Measurements from ENCODE around the gene TTC29.
"Not testable (repeated sequence)": the region's sequence is repeated elsewhere in the genome, so short reads cannot be mapped to it uniquely, and the experiment has no call there.

DNA sequence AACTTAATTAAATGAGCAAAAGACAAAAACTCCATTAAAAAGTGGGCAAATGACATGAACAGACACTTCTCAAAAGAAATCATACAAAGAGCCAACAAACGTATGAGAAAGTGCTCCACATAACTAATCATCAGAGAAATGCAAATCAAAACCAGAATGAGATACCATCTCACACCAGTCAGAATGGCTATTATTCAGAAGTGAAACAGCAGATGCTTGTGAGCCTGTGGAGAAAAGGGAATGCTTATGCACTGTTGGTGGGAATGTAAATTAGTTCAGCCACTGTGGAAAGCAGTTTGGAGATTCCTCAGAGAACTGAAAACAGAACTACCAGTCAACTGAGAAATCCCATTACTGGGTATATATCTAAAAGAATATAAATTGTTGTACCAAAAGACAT lies 222.1 kb downstream of the TTC29 start:
- not testable (repeated sequence) for TF ChIP-seq ZNF785 (tag by site-specific recombination; IDR thresholded peaks at IDR 0.05); ZNF529 (tag by site-specific recombination; IDR thresholded peaks at IDR 0.05; ENCODE audit: insufficient replicate concordance); ZNF830 (tag by site-specific recombination; IDR thresholded peaks at IDR 0.05; ENCODE audit: low read depth); ZBTB20 (tag by site-specific recombination; IDR thresholded peaks at IDR 0.05); ZNF391 (tag by site-specific recombination; IDR thresholded peaks at IDR 0.05; ENCODE audit: borderline replicate concordance, low read depth); ZBTB21 (tag by site-specific recombination; IDR thresholded peaks at IDR 0.05)
- TF ChIP-seq, protein P1, sequence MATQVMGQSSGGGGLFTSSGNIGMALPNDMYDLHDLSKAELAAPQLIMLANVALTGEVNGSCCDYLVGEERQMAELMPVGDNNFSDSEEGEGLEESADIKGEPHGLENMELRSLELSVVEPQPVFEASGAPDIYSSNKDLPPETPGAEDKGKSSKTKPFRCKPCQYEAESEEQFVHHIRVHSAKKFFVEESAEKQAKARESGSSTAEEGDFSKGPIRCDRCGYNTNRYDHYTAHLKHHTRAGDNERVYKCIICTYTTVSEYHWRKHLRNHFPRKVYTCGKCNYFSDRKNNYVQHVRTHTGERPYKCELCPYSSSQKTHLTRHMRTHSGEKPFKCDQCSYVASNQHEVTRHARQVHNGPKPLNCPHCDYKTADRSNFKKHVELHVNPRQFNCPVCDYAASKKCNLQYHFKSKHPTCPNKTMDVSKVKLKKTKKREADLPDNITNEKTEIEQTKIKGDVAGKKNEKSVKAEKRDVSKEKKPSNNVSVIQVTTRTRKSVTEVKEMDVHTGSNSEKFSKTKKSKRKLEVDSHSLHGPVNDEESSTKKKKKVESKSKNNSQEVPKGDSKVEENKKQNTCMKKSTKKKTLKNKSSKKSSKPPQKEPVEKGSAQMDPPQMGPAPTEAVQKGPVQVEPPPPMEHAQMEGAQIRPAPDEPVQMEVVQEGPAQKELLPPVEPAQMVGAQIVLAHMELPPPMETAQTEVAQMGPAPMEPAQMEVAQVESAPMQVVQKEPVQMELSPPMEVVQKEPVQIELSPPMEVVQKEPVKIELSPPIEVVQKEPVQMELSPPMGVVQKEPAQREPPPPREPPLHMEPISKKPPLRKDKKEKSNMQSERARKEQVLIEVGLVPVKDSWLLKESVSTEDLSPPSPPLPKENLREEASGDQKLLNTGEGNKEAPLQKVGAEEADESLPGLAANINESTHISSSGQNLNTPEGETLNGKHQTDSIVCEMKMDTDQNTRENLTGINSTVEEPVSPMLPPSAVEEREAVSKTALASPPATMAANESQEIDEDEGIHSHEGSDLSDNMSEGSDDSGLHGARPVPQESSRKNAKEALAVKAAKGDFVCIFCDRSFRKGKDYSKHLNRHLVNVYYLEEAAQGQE (tag by site-specific recombination; IDR thresholded peaks at IDR 0.05), result not testable (repeated sequence)
- TF ChIP-seq, protein P2, sequence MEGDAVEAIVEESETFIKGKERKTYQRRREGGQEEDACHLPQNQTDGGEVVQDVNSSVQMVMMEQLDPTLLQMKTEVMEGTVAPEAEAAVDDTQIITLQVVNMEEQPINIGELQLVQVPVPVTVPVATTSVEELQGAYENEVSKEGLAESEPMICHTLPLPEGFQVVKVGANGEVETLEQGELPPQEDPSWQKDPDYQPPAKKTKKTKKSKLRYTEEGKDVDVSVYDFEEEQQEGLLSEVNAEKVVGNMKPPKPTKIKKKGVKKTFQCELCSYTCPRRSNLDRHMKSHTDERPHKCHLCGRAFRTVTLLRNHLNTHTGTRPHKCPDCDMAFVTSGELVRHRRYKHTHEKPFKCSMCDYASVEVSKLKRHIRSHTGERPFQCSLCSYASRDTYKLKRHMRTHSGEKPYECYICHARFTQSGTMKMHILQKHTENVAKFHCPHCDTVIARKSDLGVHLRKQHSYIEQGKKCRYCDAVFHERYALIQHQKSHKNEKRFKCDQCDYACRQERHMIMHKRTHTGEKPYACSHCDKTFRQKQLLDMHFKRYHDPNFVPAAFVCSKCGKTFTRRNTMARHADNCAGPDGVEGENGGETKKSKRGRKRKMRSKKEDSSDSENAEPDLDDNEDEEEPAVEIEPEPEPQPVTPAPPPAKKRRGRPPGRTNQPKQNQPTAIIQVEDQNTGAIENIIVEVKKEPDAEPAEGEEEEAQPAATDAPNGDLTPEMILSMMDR (tag by site-specific recombination; IDR thresholded peaks at IDR 0.05), result not testable (repeated sequence)
- TF ChIP-seq, protein P3, sequence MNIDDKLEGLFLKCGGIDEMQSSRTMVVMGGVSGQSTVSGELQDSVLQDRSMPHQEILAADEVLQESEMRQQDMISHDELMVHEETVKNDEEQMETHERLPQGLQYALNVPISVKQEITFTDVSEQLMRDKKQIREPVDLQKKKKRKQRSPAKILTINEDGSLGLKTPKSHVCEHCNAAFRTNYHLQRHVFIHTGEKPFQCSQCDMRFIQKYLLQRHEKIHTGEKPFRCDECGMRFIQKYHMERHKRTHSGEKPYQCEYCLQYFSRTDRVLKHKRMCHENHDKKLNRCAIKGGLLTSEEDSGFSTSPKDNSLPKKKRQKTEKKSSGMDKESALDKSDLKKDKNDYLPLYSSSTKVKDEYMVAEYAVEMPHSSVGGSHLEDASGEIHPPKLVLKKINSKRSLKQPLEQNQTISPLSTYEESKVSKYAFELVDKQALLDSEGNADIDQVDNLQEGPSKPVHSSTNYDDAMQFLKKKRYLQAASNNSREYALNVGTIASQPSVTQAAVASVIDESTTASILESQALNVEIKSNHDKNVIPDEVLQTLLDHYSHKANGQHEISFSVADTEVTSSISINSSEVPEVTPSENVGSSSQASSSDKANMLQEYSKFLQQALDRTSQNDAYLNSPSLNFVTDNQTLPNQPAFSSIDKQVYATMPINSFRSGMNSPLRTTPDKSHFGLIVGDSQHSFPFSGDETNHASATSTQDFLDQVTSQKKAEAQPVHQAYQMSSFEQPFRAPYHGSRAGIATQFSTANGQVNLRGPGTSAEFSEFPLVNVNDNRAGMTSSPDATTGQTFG (tag by site-specific recombination; IDR thresholded peaks at IDR 0.05; ENCODE audit: borderline replicate concordance), result not testable (repeated sequence)

All from HEK293 (cell line).